GM23338 (cell line): ENCODE results near the gene SMIM41. TPM values are rescaled to one million over a fixed set of nuclear protein-coding genes. Genes with fewer than 3 reads are reported as not detected.

Experiments used
- ATAC-seq: fragments of 200-7000 bp; cut with Tn5 transposase; 3 replicates; pipeline ENCODE4 v1.9.1; 2020
- DNase-seq: peaks from one replicate; pipeline ENCODE4 v3.0.0-alpha.2; 2015; ENCODE audit warnings: low spot score
- H2AFZ ChIP-seq: fragments of 200-600 bp; sonication (generic); 2 replicates; pipeline ENCODE4 v1.8.0; 2016; ENCODE audit warnings: antibody characterized with exemption, mild to moderate bottlenecking, moderate library complexity
- H3F3A ChIP-seq: fragments of 200-600 bp; sonication (generic); replicated peaks from 2 replicates; pipeline ENCODE4 v1.8.0; 2017; ENCODE audit warnings: antibody characterized with exemption, mixed run types, low read depth
- H3K27ac ChIP-seq: fragments of 200-600 bp; sonication (generic); 2 replicates; pipeline ENCODE4 v1.6.1; 2016; ENCODE audit warnings: low read depth
- H3K27me3 ChIP-seq: fragments of 200-600 bp; sonication (generic); 2 replicates; pipeline ENCODE4 v1.8.0; 2016; ENCODE audit warnings: mild to moderate bottlenecking, mixed run types, moderate library complexity; ENCODE audit not compliant: insufficient read depth
- H3K36me3 ChIP-seq: fragments of 200-600 bp; sonication (generic); 2 replicates; pipeline ENCODE4 v1.8.0; 2016; ENCODE audit warnings: mild to moderate bottlenecking; ENCODE audit not compliant: insufficient read depth
- H3K4me1 ChIP-seq: fragments of 200-600 bp; sonication (generic); 2 replicates; pipeline ENCODE4 v1.8.0; 2016; ENCODE audit warnings: mild to moderate bottlenecking, moderate library complexity; ENCODE audit not compliant: insufficient read depth
- H3K4me2 ChIP-seq: fragments of 200-600 bp; sonication (generic); 2 replicates; pipeline ENCODE4 v1.7.1; 2017; ENCODE audit warnings: mixed run types
- H3K4me3 ChIP-seq: fragments of 200-600 bp; sonication (generic); 2 replicates; pipeline ENCODE4 v1.6.1; 2016; ENCODE audit warnings: mixed run types
- H3K79me2 ChIP-seq: fragments of 200-600 bp; sonication (generic); replicated peaks from 2 replicates; pipeline ENCODE4 v1.8.0; 2017; ENCODE audit warnings: mild to moderate bottlenecking; ENCODE audit not compliant: insufficient read depth
- H3K9me2 ChIP-seq: fragments of 200-600 bp; sonication (generic); 2 replicates; pipeline ENCODE4 v1.8.0; 2017; ENCODE audit not compliant: insufficient read depth
- H4K20me1 ChIP-seq: fragments of 200-600 bp; sonication (generic); replicated peaks from 2 replicates; pipeline ENCODE4 v1.8.0; 2017; ENCODE audit warnings: mild to moderate bottlenecking; ENCODE audit not compliant: insufficient read depth
- H3K27ac Mint-ChIP-seq: 2 replicates; pipeline ENCODE4 v1.8.0; 2020; ENCODE audit warnings: inconsistent platforms, mild to moderate bottlenecking, moderate library complexity, mixed read lengths
- H3K27me3 Mint-ChIP-seq: 3 replicates; pipeline ENCODE4 v1.8.0; 2022; ENCODE audit warnings: low read depth, mild to moderate bottlenecking, moderate library complexity, mixed read lengths, inconsistent platforms; ENCODE audit not compliant: insufficient read depth, poor library complexity
- H3K36me3 Mint-ChIP-seq: 3 replicates; pipeline ENCODE4 v1.8.0; 2021; ENCODE audit warnings: low read depth, mild to moderate bottlenecking, inconsistent platforms, moderate library complexity, mixed read lengths
- H3K4me1 Mint-ChIP-seq: 3 replicates; pipeline ENCODE4 v1.8.0; 2020; ENCODE audit warnings: mild to moderate bottlenecking, inconsistent platforms, mixed read lengths
- H3K4me3 Mint-ChIP-seq: 3 replicates; pipeline ENCODE4 v1.8.0; 2021; ENCODE audit warnings: moderate library complexity, mild to moderate bottlenecking, inconsistent platforms, mixed read lengths
- H3K9me3 Mint-ChIP-seq: 3 replicates; pipeline ENCODE4 v1.8.0; 2020; ENCODE audit warnings: moderate library complexity, mild to moderate bottlenecking, inconsistent platforms, mixed read lengths
- CREB1 ChIP-seq: fragments of 250-450 bp; sonication (Bioruptor Pico); IDR thresholded peaks from 2 replicates; pipeline ENCODE4 v1.5.0; 2020; ENCODE audit warnings: low read depth, mild to moderate bottlenecking, moderate library complexity
- CTCF ChIP-seq, 2 experiments: fragments of 200-600 bp in 1 of 2; sonication (generic) in 1 of 2; conservative IDR thresholded peaks; 2 replicates each; pipeline versions ENCODE4 v1.5.1 to v1.6.1; 2016 to 2017; ENCODE audit warnings: antibody characterized with exemption in 2 of 2, low read depth in 2 of 2, mild to moderate bottlenecking in 2 of 2, moderate library complexity in 1 of 2
- ETS1 ChIP-seq: IDR thresholded peaks from 2 replicates; pipeline ENCODE4 v1.6.1; 2016; ENCODE audit warnings: antibody characterized with exemption
- EZH2 ChIP-seq: fragments of 200-600 bp; sonication (generic); IDR thresholded peaks from one replicate; pipeline ENCODE4 v1.8.0; 2017; ENCODE audit warnings: antibody characterized with exemption, mild to moderate bottlenecking, low read depth; ENCODE audit not compliant: unreplicated experiment
- EZH2phosphoT487 ChIP-seq: fragments of 200-600 bp; sonication (generic); IDR thresholded peaks from one replicate; pipeline ENCODE4 v1.8.1; 2018; ENCODE audit warnings: antibody characterized with exemption; ENCODE audit not compliant: unreplicated experiment
- JUNB ChIP-seq: IDR thresholded peaks from one replicate; pipeline ENCODE4 v1.6.1; 2016; ENCODE audit warnings: antibody characterized with exemption; ENCODE audit not compliant: unreplicated experiment
- POLR2AphosphoS5 ChIP-seq: IDR thresholded peaks from 2 replicates; pipeline ENCODE4 v1.6.1; 2016; ENCODE audit warnings: antibody characterized with exemption, low read depth
- REST ChIP-seq: IDR thresholded peaks from one replicate; pipeline ENCODE4 v1.6.1; 2018; ENCODE audit warnings: antibody characterized with exemption; ENCODE audit not compliant: unreplicated experiment
- ZNF114 ChIP-seq: fragments of 250-450 bp; sonication (Bioruptor Pico); IDR thresholded peaks from 2 replicates; pipeline ENCODE4 v1.5.0; 2020; ENCODE audit warnings: mild to moderate bottlenecking, moderate library complexity
- ZNF331 ChIP-seq: fragments of 250-450 bp; sonication (Bioruptor Pico); IDR thresholded peaks from 2 replicates; pipeline ENCODE4 v1.5.0; 2020; ENCODE audit warnings: low read depth, mild to moderate bottlenecking, moderate library complexity
- polyA plus RNA-seq: library from polyadenylated mRNA; unstranded; fragments of >200 nt; fragmentation: Nextera tagmentation; extraction: Ambion mirVana; gene quantifications from 2 replicates; pipeline ENCODE4 v1.2.1, GENCODE V29; 2016
- total RNA-seq: library from RNA; depleted of rRNA; stranded (reverse); fragments of >200 nt; shearing (Covaris generic); gene quantifications from 2 replicates; pipeline ENCODE4 v1.2.3, GENCODE V29; 2014

SMIM41 gene
- total and polyA plus RNA-seq, 2 experiments from 2014 or later: 0.66 TPM

GRCh38 chr12:52056801-52057637 is 22.5 kb upstream of the SMIM41 start:
- no peak overlapping the region for H3K27ac Mint-ChIP-seq
- TF ChIP-seq EZH2 (no peak), ETS1 (no peak), EZH2phosphoT487 (no peak), CTCF (conservative IDR thresholded peaks at IDR 0.05; ENCODE audit: low read depth in 2 of 2) (no peak), POLR2AphosphoS5 (no peak), CREB1 (CRISPR knock-in tag) (no peak), JUNB (no peak), REST (no peak), ZNF114 (no peak), ZNF331 (CRISPR knock-in tag) (no peak)
- ATAC-seq (no peak), DNase-seq (no peak)
- no peaks in the 10 kb centered on the region for H3K79me2 ChIP-seq
- no peaks in the 10 kb centered on the region for H3K9me2 ChIP-seq
- H3K4me1 ChIP-seq: peaks cover 5% of the 10 kb centered on the region
- peaks cover 10% of the 10 kb centered on the region; the same call in 2 of the 3 replicates for H3K36me3 Mint-ChIP-seq
- no peaks in the 10 kb centered on the region for H3K9me3 Mint-ChIP-seq
- H3K27me3 ChIP-seq: peaks cover 9% of the 10 kb centered on the region
- no peak overlapping the region for H2AFZ ChIP-seq
- H3F3A ChIP-seq: no peaks in the 10 kb centered on the region
- no peak overlapping the region for H3K4me2 ChIP-seq
- H4K20me1 ChIP-seq: peaks cover 17% of the 10 kb centered on the region
- H3K4me3 ChIP-seq: no peak overlapping the region
- no peaks in the 10 kb centered on the region for H3K36me3 ChIP-seq
- peaks cover 7% of the 10 kb centered on the region for H3K4me1 Mint-ChIP-seq
- no peak overlapping the region for H3K27ac ChIP-seq
- no peak overlapping the region for H3K4me3 Mint-ChIP-seq
- H3K27me3 Mint-ChIP-seq: peaks cover 10% of the 10 kb centered on the region
